Parathyroid adenoma (tissue), 2 donors: ENCODE measurements around the gene SLA2.
A peak's percentile ranks its signal among the peaks of the same experiment; 100 is the strongest.

Experiments used
- H2AFZ ChIP-seq: fragments of 300-600 bp; sonication (generic); one replicate; pipeline ENCODE4 v1.7.0; 2017; ENCODE audit warnings: antibody characterized with exemption, mild to moderate bottlenecking
- H3K27ac ChIP-seq: fragments of 300-600 bp; sonication (generic); one replicate; pipeline ENCODE4 v1.7.0; 2017
- H3K27me3 ChIP-seq: fragments of 300-600 bp; sonication (generic); one replicate; pipeline ENCODE4 v1.7.0; 2017; ENCODE audit warnings: low read length; ENCODE audit not compliant: control insufficient read depth, insufficient read depth
- H3K36me3 ChIP-seq: fragments of 300-600 bp; sonication (generic); one replicate; pipeline ENCODE4 v1.7.0; 2017; ENCODE audit warnings: low read length; ENCODE audit not compliant: control insufficient read depth, insufficient read depth
- H3K4me1 ChIP-seq: fragments of 300-600 bp; sonication (generic); one replicate; pipeline ENCODE4 v1.7.0; 2017; ENCODE audit warnings: control low read depth
- H3K4me2 ChIP-seq: fragments of 300-600 bp; sonication (generic); one replicate; pipeline ENCODE4 v1.7.0; 2017; ENCODE audit warnings: low read length
- H3K4me3 ChIP-seq: fragments of 300-600 bp; sonication (generic); one replicate; pipeline ENCODE4 v1.7.0; 2017; ENCODE audit warnings: low read depth, low read length
- H3K79me2 ChIP-seq: fragments of 300-600 bp; sonication (generic); one replicate; pipeline ENCODE4 v1.7.0; 2017; ENCODE audit warnings: control low read depth
- H3K9ac ChIP-seq: fragments of 300-600 bp; sonication (generic); one replicate; pipeline ENCODE4 v1.7.0; 2017; ENCODE audit warnings: mild to moderate bottlenecking
- H3K9me3 ChIP-seq: fragments of 300-600 bp; sonication (generic); one replicate; pipeline ENCODE4 v1.7.0; 2017; ENCODE audit warnings: low read length; ENCODE audit not compliant: control insufficient read depth
- TF ChIP-seq, protein P1 (sequence below): fragments of 300-600 bp; sonication (generic); IDR thresholded peaks from one replicate; pipeline ENCODE4 v1.7.0; 2017; ENCODE audit warnings: antibody characterized with exemption, mild to moderate bottlenecking
- donor health status: primary hyperparathyroidism.

Gene SLA2

DNA sequence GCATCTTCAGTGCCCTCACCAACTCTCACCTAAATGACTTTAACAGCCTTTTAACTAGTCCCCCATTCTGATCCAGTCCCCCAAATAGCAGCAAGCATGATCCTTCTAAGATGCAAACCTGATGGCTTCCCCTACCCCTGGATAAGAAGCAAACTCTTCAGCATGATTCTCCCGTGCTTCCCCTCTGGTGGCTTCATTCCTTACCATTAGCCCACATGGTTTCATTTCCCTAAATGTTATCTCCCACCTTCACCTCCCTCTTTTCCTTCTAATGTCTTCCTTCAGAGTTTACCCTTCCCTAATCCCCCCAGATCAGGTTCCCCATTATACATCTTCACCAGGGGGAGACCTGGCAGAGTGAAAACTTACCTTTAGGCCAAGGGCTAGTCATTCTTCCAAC, 44.5 kb downstream of the SLA2 start:
- no peak overlapping the region for H3K4me3 ChIP-seq
- H3K9ac ChIP-seq = no peak overlapping the region
- H3K9me3 ChIP-seq = no peaks in the 10 kb centered on the region
- TF ChIP-seq, protein P1, sequence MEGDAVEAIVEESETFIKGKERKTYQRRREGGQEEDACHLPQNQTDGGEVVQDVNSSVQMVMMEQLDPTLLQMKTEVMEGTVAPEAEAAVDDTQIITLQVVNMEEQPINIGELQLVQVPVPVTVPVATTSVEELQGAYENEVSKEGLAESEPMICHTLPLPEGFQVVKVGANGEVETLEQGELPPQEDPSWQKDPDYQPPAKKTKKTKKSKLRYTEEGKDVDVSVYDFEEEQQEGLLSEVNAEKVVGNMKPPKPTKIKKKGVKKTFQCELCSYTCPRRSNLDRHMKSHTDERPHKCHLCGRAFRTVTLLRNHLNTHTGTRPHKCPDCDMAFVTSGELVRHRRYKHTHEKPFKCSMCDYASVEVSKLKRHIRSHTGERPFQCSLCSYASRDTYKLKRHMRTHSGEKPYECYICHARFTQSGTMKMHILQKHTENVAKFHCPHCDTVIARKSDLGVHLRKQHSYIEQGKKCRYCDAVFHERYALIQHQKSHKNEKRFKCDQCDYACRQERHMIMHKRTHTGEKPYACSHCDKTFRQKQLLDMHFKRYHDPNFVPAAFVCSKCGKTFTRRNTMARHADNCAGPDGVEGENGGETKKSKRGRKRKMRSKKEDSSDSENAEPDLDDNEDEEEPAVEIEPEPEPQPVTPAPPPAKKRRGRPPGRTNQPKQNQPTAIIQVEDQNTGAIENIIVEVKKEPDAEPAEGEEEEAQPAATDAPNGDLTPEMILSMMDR = no peak
- H3K4me1 ChIP-seq = peaks cover 3% of the 10 kb centered on the region
- H3K27me3 ChIP-seq = no peaks in the 10 kb centered on the region
- no peaks in the 10 kb centered on the region for H3K36me3 ChIP-seq
- H2AFZ ChIP-seq = no peak overlapping the region
- H3K4me2 ChIP-seq = no peak overlapping the region
- H3K27ac ChIP-seq = no peak overlapping the region
- H3K79me2 ChIP-seq = peaks cover 7% of the 10 kb centered on the region

DNA sequence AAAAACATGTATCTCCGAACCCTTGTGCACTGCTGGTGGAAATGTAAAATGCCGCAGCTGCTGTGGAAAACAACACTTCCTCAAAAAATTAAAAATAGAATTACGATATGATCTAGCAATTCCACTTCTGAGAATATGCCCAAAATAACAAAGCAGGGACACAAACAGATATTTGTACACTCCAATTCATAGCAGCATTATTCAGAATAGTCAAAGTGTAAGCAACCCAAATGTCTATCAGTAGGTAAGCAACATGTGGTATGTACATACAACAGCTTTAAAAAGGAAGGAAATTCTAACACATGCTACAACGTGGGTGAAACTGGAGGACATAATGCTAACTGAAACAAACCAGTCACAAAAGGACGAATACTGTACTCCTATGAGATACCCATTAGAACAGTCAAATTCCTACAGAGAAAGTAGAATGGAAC, 46.1 kb downstream of the SLA2 start:
- Histone ChIP-seq H3K9me3 (no peaks in the 10 kb centered on the region), H3K9ac (no peak overlapping the region), H3K4me2 (no peak overlapping the region), H3K36me3 (no peaks in the 10 kb centered on the region), H3K27me3 (no peaks in the 10 kb centered on the region), H3K4me1 (peaks cover under 1% of the 10 kb centered on the region), H3K4me3 (no peak overlapping the region), H3K27ac (no peak overlapping the region), H3K79me2 (no peaks in the 10 kb centered on the region), H2AFZ (no peak overlapping the region)
- TF ChIP-seq, protein P1 = no peak

DNA sequence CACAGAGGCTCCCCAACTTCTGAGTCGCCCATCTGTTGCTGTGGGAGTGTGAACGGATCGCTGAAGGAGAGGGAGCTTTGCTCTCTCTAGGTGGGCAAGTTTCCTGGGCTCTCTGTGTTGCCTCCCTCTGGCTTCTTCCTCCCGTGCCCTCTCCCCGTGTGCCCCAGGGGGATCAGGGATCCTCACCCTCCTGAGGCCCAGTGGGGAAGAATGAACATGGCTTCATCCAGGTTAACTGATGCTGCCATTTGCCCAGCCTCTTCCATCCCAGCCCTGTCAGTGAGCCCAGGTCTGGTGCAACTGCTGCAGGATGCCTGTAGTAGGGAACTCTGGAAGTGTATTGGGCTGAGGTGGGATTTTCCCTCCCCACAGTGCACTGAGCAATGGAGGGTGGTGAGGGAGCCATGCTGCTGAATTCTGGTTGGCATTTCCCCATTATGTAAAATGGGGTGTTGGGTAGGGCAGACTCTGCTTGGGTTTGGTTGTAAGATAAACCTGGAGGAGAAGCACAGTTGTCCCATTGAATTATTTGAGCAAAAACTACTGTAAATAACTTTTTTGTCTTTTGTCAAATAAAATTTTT, 52.6 kb downstream of the SLA2 start:
- Histone ChIP-seq H3K36me3 (no peaks in the 10 kb centered on the region), H2AFZ (no peak overlapping the region), H3K9me3 (no peaks in the 10 kb centered on the region), H3K27ac (no peak overlapping the region), H3K4me2 (no peak overlapping the region), H3K79me2 (no peaks in the 10 kb centered on the region), H3K9ac (no peak overlapping the region), H3K4me1 (peaks cover 10% of the 10 kb centered on the region), H3K4me3 (no peak overlapping the region), H3K27me3 (no peaks in the 10 kb centered on the region)
- TF ChIP-seq, protein P1 = no peak

DNA sequence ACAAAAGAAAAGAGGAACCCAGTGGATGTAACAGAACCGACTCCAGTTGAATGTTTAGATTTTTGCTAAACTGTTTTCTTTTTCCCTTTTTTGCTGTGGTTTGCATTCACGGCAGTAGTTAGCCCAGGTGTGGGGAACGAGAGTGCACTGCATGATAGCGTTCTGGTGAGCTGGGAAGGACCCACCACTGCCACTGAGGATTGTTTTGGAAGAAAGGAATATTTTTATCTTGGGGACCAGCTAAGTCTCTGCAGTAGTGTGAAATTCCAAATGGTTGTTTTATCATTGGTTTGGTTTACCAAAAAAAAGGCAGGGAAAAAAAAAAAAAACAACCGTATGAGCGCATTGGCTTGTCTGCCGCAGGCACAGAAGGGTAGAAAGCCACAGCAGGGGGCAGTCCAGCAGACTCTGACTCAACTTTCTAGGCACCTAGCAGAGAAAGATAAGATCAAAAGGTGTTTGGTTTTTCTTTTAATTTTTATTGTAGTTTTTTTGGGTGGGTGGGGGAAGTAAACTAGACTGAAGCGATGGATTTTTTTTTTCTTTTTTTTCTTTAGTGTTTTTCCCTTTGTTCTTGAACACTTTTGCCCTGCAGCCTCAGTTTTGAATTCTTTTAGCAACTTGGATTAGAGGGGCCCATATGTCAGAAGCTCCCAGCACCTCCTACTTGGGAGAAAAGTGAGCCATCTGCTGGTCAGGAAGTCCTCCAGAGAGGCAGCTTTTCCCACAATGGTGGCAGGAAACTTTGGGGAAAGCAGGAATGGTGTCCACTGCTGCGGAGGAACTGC, 53.9 kb downstream of the SLA2 start:
- Histone ChIP-seq H3K9me3 (no peaks in the 10 kb centered on the region), H2AFZ (peak overlapping the region; percentile 25), H3K4me1 (peaks cover 10% of the 10 kb centered on the region), H3K36me3 (no peaks in the 10 kb centered on the region), H3K27ac (peak overlapping the region; percentile 59), H3K79me2 (no peaks in the 10 kb centered on the region), H3K4me2 (peak overlapping the region; percentile 8), H3K4me3 (no peak overlapping the region), H3K9ac (no peak overlapping the region), H3K27me3 (no peaks in the 10 kb centered on the region)
- TF ChIP-seq, protein P1 = peak; percentile 51
